ENCODE results near the gene AUH. TPM values are rescaled to one million over a fixed set of nuclear protein-coding genes. Genes with fewer than 3 reads are reported as not detected.

Gene AUH
- total and polyA plus RNA-seq, 2 donors (not counting 1 experiment from before 2014, with no cell fraction given) = 11.3 to 55.5 TPM

- Histone ChIP-seq H3K27ac (ENCODE audit: insufficient read depth, low read length) (peak overlapping the region; percentile 9), H3K4me2 (ENCODE audit: extremely low read depth, insufficient read depth, low read length) (peak overlapping the region; percentile 13), H3K9ac (ENCODE audit: insufficient read depth, low read length) (no peak overlapping the region)
These were observed 75.9 kb downstream of the AUH start for GRCh38 chr9:91285729-91286353.

GRCh38 chr9:91282292-91282691, 79.4 kb downstream of the AUH start:
- Histone ChIP-seq H3K27me3 (ENCODE audit: control insufficient read depth, insufficient read depth, low read length) (no peaks in the 10 kb centered on the region), H3K4me2 (ENCODE audit: extremely low read depth, insufficient read depth, low read length) (no peak overlapping the region), H3K4me1 (ENCODE audit: control insufficient read depth, extremely low read depth, insufficient read depth, low read length) (peaks cover 3% of the 10 kb centered on the region), H3K9ac (ENCODE audit: insufficient read depth, low read length) (no peak overlapping the region), H3K27ac (ENCODE audit: insufficient read depth, low read length) (no peak overlapping the region), H2AFZ (ENCODE audit: low read length) (no peak overlapping the region), H3K9me3 (ENCODE audit: control insufficient read depth, insufficient read depth, low read depth, low read length) (no peaks in the 10 kb centered on the region), H3K36me3 (ENCODE audit: control insufficient read depth, insufficient read depth, low read length) (no peaks in the 10 kb centered on the region), H4K20me1 (ENCODE audit: control insufficient read depth, extremely low read depth, insufficient read depth, low read length) (no peaks in the 10 kb centered on the region), H3K4me3 (replicated peaks in 1 of 4; ENCODE audit: control extremely low read depth in 1 of 4, insufficient read depth in 1 of 4, low read depth in 3 of 4, low read length in 4 of 4) (no peak overlapping the region), H3K79me2 (ENCODE audit: control insufficient read depth, insufficient read depth, low read length) (no peaks in the 10 kb centered on the region)
- no peak for DNase-seq (ENCODE audit: low read depth in 2 of 2)
- TF ChIP-seq EZH2 (IDR thresholded peaks at IDR 0.05; ENCODE audit: low read length, missing control alignments) = no peak
- TF ChIP-seq, protein P1, sequence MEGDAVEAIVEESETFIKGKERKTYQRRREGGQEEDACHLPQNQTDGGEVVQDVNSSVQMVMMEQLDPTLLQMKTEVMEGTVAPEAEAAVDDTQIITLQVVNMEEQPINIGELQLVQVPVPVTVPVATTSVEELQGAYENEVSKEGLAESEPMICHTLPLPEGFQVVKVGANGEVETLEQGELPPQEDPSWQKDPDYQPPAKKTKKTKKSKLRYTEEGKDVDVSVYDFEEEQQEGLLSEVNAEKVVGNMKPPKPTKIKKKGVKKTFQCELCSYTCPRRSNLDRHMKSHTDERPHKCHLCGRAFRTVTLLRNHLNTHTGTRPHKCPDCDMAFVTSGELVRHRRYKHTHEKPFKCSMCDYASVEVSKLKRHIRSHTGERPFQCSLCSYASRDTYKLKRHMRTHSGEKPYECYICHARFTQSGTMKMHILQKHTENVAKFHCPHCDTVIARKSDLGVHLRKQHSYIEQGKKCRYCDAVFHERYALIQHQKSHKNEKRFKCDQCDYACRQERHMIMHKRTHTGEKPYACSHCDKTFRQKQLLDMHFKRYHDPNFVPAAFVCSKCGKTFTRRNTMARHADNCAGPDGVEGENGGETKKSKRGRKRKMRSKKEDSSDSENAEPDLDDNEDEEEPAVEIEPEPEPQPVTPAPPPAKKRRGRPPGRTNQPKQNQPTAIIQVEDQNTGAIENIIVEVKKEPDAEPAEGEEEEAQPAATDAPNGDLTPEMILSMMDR (conservative IDR thresholded peaks at IDR 0.05 in 1 of 2, IDR thresholded peaks at IDR 0.05 in 1 of 2; ENCODE audit: low read depth in 1 of 2, low read length in 2 of 2) = no peak

More at GRCh38 chr9:91285729-91286353, 75.9 kb downstream of the AUH start:
- Histone ChIP-seq H3K4me3 (replicated peaks in 1 of 4; ENCODE audit: control extremely low read depth in 1 of 4, insufficient read depth in 1 of 4, low read depth in 3 of 4, low read length in 4 of 4) (no peak overlapping the region), H3K4me1 (ENCODE audit: control insufficient read depth, extremely low read depth, insufficient read depth, low read length) (peaks cover 3% of the 10 kb centered on the region), H3K79me2 (ENCODE audit: control insufficient read depth, insufficient read depth, low read length) (no peaks in the 10 kb centered on the region), H3K9me3 (ENCODE audit: control insufficient read depth, insufficient read depth, low read depth, low read length) (no peaks in the 10 kb centered on the region), H2AFZ (ENCODE audit: low read length) (no peak overlapping the region), H3K36me3 (ENCODE audit: control insufficient read depth, insufficient read depth, low read length) (no peaks in the 10 kb centered on the region), H4K20me1 (ENCODE audit: control insufficient read depth, extremely low read depth, insufficient read depth, low read length) (no peaks in the 10 kb centered on the region), H3K27me3 (ENCODE audit: control insufficient read depth, insufficient read depth, low read length) (no peaks in the 10 kb centered on the region)
- peak; percentile 24 to 48 for DNase-seq (ENCODE audit: low read depth in 2 of 2)
- TF ChIP-seq EZH2 (IDR thresholded peaks at IDR 0.05; ENCODE audit: low read length, missing control alignments) = no peak
- TF ChIP-seq, protein P1 (conservative IDR thresholded peaks at IDR 0.05 in 1 of 2, IDR thresholded peaks at IDR 0.05 in 1 of 2; ENCODE audit: low read depth in 1 of 2, low read length in 2 of 2) = no peak

DNA sequence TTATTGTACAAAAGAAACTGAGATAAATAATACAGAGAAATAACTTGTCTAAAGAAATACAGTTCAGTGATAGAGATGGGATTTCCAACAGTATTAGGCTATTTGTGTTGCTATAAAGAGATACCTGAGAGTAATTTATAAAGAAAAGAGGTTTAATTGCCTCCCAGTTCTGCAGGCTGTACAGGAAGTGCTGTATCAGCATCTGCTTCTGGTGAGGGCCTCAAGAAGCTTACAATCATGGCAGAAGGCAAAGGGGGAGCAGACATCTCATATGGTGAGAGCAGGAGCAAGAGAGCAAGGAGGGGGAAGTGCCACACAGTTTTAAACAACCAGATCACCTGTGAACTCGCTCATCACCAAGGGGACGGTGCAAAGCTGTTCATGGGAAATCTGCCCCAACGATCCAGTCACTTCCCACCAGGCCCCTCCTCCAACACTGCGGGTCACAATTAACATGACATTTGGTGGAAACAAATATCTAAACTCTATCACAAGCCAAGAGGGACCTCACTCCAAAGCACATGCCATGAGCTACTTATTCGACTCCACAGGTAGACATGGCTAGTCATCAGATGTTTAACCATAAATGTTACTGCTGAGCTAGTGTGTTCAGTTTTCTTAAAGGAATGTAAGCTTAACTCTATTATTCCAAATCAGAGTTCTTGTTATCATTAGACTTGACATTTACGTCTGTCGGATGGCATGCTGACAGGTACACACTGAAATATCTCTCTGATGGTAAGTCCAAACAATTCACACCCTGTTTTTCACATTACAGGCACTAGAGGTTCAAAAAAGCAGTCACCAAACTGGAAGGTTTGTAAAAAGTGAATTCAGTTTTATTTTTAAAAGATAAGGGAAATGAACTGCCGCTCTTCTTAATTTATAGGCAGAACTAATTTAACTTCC, 82.2 kb downstream of the AUH start:
- H3K79me2 ChIP-seq (ENCODE audit: control insufficient read depth, insufficient read depth, low read length) = no peaks in the 10 kb centered on the region
- no peaks in the 10 kb centered on the region for H3K9me3 ChIP-seq (ENCODE audit: control insufficient read depth, insufficient read depth, low read depth, low read length)
- no peaks in the 10 kb centered on the region for H3K4me1 ChIP-seq (ENCODE audit: control insufficient read depth, extremely low read depth, insufficient read depth, low read length)
- no peak for DNase-seq (ENCODE audit: low read depth in 2 of 2)
- no peak overlapping the region for H3K27ac ChIP-seq (ENCODE audit: insufficient read depth, low read length)
- H3K9ac ChIP-seq (ENCODE audit: insufficient read depth, low read length) = no peak overlapping the region
- H3K4me2 ChIP-seq (ENCODE audit: extremely low read depth, insufficient read depth, low read length) = no peak overlapping the region
- no peak overlapping the region for H2AFZ ChIP-seq (ENCODE audit: low read length)
- H4K20me1 ChIP-seq (ENCODE audit: control insufficient read depth, extremely low read depth, insufficient read depth, low read length) = no peaks in the 10 kb centered on the region
- H3K4me3 ChIP-seq (replicated peaks in 1 of 4; ENCODE audit: control extremely low read depth in 1 of 4, insufficient read depth in 1 of 4, low read depth in 3 of 4, low read length in 4 of 4) = no peak overlapping the region
- TF ChIP-seq EZH2 (IDR thresholded peaks at IDR 0.05; ENCODE audit: low read length, missing control alignments) = no peak
- TF ChIP-seq, protein P1 (conservative IDR thresholded peaks at IDR 0.05 in 1 of 2, IDR thresholded peaks at IDR 0.05 in 1 of 2; ENCODE audit: low read depth in 1 of 2, low read length in 2 of 2) = no peak
- no peaks in the 10 kb centered on the region for H3K36me3 ChIP-seq (ENCODE audit: control insufficient read depth, insufficient read depth, low read length)
- H3K27me3 ChIP-seq (ENCODE audit: control insufficient read depth, insufficient read depth, low read length) = no peaks in the 10 kb centered on the region

Data from fibroblast of lung (primary cell).